ENCODE measurements around the gene DPAGT1. TPM values are rescaled to one million over a fixed set of nuclear protein-coding genes. Genes with fewer than 3 reads are reported as not detected.
A peak's percentile ranks its signal among the peaks of the same experiment; 100 is the strongest.

DPAGT1 gene
- polyA plus RNA-seq, 4 donors: 46.0 to 68.5 (median 62.1) TPM

- peak; percentile 98 to 100 (median 99) for DNase-seq (ENCODE audit: low read depth in 4 of 4, low spot score in 3 of 4)
Measured at GRCh38 chr11:119095066-119095880, 6.4 kb downstream of the DPAGT1 start.

- DNase-seq (ENCODE audit: low read depth in 4 of 4, low spot score in 3 of 4): peak in 2 of 4 donors; percentile 62
Measured at GRCh38 chr11:119094816-119095065, 6.9 kb downstream of the DPAGT1 start.

DNA sequence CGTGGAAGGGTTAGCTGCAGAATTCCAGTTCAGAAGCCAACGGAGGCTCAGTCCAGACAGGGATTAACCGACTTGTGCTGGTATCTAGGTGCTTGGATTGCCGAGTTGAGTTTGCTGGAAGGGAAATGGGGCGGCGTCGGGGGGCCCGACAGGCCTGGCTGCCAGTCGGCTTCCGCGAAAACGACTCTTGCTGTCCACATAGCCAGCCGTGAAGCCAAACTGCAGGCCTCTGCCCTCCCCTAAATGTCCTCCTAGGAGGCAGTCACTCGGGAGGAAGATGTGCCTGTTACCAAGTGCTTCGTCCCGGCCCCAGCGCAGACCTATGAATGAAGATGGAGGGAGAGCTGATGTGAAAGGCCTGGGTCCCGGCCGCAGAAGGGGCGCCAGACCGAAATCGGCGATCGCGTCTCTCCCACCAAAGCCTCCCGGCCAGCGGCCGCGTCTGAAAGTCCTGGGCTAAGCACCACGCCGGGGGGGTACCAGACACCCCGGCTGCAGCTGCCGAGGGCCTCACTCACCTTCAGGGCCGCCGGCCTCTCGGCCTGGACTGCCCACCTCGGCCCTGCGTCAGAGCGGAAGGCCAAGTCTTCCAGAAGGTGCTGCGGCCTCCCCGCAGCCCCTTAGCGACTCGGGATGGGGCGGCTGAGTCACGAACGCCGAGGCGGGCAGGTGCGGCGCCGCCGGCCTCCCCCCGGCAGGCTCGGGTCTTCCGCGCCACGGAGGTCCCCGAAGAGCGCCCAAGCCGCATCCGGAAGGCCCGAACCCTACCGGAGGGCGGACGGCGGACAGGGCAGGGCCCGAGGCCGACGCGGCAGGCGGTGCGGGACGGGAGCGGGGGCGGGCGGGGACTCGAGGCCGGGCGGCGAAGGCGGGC lies 7.5 kb downstream of the DPAGT1 start:
- no peak for DNase-seq (ENCODE audit: low read depth in 4 of 4, low spot score in 3 of 4)

DNA sequence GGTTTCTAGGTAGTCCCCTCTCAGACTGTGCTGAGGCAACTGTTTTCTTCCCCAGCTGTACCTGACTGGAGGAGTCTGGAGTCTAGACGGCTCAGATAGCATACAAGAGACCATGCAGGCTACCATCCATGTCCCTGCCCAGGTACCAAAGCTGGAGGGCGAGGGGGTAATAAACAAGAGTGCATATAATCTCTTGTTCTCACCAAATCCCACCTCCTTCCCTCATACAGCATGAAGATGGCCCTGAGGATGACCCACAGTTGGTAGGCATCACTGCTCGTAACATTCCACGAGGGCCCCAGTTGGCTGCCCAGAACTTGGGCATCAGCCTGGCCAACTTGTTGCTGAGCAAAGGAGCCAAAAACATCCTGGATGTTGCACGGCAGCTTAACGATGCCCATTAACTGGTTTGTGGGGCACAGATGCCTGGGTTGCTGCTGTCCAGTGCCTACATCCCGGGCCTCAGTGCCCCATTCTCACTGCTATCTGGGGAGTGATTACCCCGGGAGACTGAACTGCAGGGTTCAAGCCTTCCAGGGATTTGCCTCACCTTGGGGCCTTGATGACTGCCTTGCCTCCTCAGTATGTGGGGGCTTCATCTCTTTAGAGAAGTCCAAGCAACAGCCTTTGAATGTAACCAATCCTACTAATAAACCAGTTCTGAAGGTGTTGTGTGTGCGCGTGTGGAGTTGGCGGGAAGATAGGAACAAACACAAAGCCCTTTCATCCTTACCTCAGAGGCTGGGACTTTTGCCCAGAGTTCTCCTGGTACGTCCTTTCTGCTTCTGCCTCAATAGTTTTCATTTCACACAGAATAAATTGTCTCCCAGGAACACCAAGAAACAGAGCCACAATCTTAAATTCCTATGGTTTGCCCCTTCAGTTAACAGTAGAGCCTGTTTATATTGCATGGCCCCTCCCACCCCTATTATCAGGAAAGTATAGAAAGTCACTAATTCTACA lies 8.5 kb downstream of the DPAGT1 start:
- DNase-seq (ENCODE audit: low read depth in 4 of 4, low spot score in 3 of 4): no peak

GRCh38 chr11:119091966-119092879 lies 9.4 kb downstream of the DPAGT1 start:
- no peak for DNase-seq (ENCODE audit: low read depth in 4 of 4, low spot score in 3 of 4)

- no peak for DNase-seq (ENCODE audit: low read depth in 4 of 4, low spot score in 3 of 4)
Measured at GRCh38 chr11:119091178-119091577, 10.5 kb downstream of the DPAGT1 start.

DNA sequence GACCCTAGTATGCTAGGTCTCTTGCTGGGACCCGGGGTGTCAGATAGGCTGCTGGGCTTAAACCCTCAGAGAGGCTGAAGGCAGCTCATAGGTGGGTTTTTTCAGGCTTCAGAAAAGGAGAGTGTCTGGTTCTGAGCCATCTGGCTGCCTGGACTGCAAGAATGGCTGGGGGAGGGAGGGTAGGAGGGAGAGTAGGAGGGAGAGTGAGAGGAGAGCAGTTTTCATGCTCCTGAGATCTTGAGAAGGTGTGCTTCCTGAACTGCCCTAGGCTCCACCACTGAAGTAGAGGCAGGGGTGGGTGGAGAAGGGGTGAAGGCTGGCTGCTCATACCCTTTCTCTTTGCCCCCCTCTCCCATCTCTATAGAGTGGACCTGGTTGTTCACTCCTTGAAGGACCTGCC lies 12.3 kb downstream of the DPAGT1 start:
- no peak for DNase-seq (ENCODE audit: low read depth in 4 of 4, low spot score in 3 of 4)

- DNase-seq (ENCODE audit: low read depth in 4 of 4, low spot score in 3 of 4): no peak
Measured at GRCh38 chr11:119088406-119088805, 13.2 kb downstream of the DPAGT1 start.

- no peak for DNase-seq (ENCODE audit: low read depth in 4 of 4, low spot score in 3 of 4)
Measured at GRCh38 chr11:119087747-119088241, 13.9 kb downstream of the DPAGT1 start.

GRCh38 chr11:119087123-119087522 lies 14.5 kb downstream of the DPAGT1 start:
- no peak for DNase-seq (ENCODE audit: low read depth in 4 of 4, low spot score in 3 of 4)

DNA sequence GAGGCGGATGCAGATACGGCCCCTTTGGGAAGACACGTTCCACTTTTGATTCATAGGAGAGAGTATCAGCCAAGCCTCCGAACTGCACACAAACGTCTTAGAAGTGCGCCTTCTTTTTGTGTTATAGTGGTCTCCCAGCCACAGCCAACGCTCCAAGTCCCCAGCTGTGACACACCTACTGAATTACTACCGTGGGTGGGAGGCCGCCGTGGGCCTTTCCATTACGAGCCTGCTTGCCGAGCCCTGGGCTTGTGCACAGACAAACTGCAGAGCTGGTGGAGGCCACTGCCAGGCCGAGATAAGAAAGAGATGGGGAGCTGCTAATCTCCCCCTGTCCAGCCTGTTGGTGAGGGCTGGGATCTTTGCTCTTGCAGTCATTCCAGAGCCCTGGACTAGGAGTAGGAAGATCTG lies 16.2 kb downstream of the DPAGT1 start:
- no peak for DNase-seq (ENCODE audit: low read depth in 4 of 4, low spot score in 3 of 4)

GRCh38 chr11:119084663-119085436 lies 16.8 kb downstream of the DPAGT1 start, which contains the start of gene HMBS:
TSS of gene HMBS (plus strand) at chr11:119084881. CDS start at chr11:119085034, 153 bp downstream.
- peak; percentile 88 to 95 (median 92) for DNase-seq (ENCODE audit: low read depth in 4 of 4, low spot score in 3 of 4)

DNA sequence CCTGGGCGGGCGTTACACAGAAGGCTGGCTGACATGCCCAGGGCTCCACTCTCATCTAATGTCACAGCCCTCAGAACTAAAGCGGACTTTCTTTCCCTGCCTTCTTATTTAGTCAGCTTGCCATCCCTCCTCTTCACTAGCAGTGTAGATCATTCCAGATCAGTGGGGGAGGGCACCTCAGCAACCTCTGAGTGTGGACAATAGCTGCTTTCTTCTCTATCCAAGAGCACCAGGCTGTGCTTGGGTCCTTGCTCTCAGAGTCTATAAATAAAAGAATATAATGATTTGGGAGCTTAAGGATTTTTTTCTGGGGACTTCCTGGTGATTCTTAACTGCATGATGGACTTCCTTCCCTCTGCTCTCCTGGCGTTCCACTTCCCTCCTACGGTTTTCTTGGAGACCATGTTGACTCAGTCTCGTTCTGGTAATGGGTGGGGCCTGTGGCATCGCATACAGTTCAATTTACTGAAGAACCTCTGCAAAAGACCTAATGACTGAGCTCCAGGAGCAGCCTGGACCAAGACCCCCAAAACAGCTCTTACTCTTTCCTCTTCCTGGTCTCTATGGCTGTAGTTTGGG lies 19.9 kb downstream of the DPAGT1 start:
- no peak for DNase-seq (ENCODE audit: low read depth in 4 of 4, low spot score in 3 of 4)

DNA sequence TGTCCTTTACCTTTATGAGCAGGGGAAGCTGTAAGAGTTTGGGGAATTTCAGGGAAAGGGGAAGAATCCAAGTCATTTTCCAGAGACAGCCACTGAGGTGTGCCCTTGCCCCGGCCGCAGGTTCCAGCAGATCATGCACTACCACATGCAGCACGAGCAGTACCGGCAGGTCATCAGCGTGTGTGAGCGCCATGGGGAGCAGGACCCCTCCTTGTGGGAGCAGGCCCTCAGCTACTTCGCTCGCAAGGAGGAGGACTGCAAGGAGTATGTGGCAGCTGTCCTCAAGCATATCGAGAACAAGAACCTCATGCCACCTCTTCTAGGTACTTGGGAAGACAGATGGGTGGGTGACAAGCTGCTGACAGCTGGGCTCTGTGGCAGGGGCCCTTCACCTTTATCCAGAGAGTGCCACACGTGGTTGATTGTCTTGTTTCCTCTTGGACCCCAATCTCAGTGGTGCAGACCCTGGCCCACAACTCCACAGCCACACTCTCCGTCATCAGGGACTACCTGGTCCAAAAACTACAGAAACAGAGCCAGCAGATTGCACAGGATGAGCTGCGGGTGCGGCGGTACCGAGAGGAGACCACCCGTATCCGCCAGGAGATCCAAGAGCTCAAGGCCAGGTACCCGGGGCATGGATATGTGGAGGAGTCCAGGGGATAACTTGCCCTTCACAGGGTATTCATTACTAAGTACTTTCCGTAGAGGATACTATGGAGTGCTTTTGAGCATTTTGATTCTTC lies 22.8 kb downstream of the DPAGT1 start:
- DNase-seq (ENCODE audit: low read depth in 4 of 4, low spot score in 3 of 4): no peak

- DNase-seq (ENCODE audit: low read depth in 4 of 4, low spot score in 3 of 4): no peak
Measured at GRCh38 chr11:119077839-119078238, 23.8 kb downstream of the DPAGT1 start.

DNA sequence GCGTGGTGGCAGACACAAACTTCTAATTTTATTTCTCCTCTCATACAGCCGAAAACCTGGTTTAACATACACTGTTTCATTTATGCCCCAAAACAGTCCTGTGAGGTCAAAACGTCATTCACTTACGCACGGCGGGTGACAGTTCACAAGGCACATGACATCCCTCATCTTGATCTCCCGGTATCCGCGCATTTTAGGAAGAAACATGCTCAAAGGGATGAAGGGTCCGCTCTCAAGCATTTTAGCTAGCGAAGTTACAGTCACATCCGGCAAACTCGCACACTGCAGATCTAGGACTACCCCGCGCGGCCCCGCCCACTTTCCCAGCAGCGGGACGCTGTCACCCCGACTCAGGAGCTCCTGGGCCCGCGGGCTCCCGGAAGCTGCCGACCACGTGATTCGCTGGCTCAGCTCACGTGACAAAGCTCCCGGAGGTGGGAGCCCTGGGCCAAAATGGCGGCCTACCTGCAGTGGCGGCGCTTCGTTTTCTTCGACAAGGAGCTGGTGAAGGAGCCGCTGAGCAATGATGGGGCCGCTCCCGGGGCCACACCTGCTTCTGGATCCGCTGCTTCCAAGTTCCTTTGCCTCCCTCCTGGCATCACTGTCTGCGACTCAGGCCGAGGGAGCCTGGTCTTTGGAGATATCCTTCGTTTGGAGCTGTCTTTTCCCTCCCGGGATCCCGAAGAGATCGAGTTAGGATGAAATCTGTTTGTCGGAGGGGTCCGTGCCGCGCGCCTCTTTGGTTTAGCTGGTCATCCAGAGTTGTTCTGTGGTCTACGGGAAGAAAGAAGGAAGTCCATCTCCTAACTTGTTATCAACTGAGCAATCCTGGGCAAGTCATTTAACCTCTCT lies 34.1 kb downstream of the DPAGT1 start, which contains the start of gene VPS11:
Gene VPS11 (plus strand): TSS at position 448 of the 852 bp plus-strand sequence. CDS start 6 bp downstream, at position 454.
- peak; percentile 81 to 94 (median 84) for DNase-seq (ENCODE audit: low read depth in 4 of 4, low spot score in 3 of 4)

Data from left renal pelvis (tissue), 4 donors.